Gastroesophageal sphincter (tissue), 3 donors: ENCODE measurements around the gene SSBP3.

Experiments used
- POLR2A ChIP-seq, 2 donors: fragments of 450-650 bp; IDR thresholded peaks; one replicate each; pipeline ENCODE4 v1.6.1; 2017; ENCODE audit warnings: antibody characterized with exemption in 2 of 2, mild to moderate bottlenecking in 2 of 2, moderate library complexity in 1 of 2
- POLR2AphosphoS5 ChIP-seq: sonication (generic); formaldehyde crosslinking; IDR thresholded peaks from one replicate; pipeline ENCODE4 v1.6.1; 2017; ENCODE audit warnings: antibody characterized with exemption
- TF ChIP-seq, protein P1 (sequence below), 4 experiments: fragments of 200-600 bp in 2 of 4; fragments of 450-650 bp in 2 of 4; sonication (generic) in 1 of 4; IDR thresholded peaks; one replicate each; pipeline ENCODE4 v1.5.1; 2017 to 2019; ENCODE audit warnings: antibody characterized with exemption in 4 of 4, mild to moderate bottlenecking in 2 of 4, moderate library complexity in 2 of 4

DNA sequence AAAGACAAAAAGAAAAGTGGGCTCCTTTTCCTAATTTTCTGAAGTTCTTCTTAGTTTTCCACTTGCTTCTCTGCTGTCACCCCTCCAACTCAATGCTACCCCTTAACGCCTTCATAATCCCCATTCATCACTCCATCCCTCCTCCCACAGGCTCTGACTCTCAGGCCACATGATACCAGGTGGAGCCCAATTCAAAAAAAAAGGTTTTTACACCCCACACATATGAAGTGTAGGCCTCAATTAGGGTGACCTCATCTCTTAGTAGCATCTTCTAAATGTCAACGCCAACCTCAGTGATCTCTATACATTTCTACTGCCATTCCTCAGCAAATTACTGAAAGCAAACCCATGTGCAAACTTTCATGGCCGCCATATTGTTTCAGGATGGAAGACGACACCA, 6.4 kb downstream of the SSBP3 start:
- TF ChIP-seq POLR2A (IDR thresholded peaks at IDR 0.05) (no peak), POLR2AphosphoS5 (no peak)
- TF ChIP-seq, protein P1, sequence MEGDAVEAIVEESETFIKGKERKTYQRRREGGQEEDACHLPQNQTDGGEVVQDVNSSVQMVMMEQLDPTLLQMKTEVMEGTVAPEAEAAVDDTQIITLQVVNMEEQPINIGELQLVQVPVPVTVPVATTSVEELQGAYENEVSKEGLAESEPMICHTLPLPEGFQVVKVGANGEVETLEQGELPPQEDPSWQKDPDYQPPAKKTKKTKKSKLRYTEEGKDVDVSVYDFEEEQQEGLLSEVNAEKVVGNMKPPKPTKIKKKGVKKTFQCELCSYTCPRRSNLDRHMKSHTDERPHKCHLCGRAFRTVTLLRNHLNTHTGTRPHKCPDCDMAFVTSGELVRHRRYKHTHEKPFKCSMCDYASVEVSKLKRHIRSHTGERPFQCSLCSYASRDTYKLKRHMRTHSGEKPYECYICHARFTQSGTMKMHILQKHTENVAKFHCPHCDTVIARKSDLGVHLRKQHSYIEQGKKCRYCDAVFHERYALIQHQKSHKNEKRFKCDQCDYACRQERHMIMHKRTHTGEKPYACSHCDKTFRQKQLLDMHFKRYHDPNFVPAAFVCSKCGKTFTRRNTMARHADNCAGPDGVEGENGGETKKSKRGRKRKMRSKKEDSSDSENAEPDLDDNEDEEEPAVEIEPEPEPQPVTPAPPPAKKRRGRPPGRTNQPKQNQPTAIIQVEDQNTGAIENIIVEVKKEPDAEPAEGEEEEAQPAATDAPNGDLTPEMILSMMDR (IDR thresholded peaks at IDR 0.05) = no peak
